Spleen (tissue), 7 donors: ENCODE measurements around the gene RAPGEF4.

Experiments used
- POLR2A ChIP-seq, 3 donors: fragments of 450-650 bp; IDR thresholded peaks; one replicate each; pipeline ENCODE4 v1.5.1; 2017; ENCODE audit warnings: antibody characterized with exemption in 3 of 3, mild to moderate bottlenecking in 1 of 3
- POLR2AphosphoS5 ChIP-seq, 3 donors: sonication (generic); formaldehyde crosslinking; IDR thresholded peaks; one replicate each; pipeline ENCODE4 v1.5.1; 2017; ENCODE audit warnings: antibody characterized with exemption in 3 of 3
- TF ChIP-seq, protein P1 (sequence below), 11 experiments: fragments of 200-600 bp in 7 of 11; fragments of 450-650 bp in 4 of 11; sonication (generic) in 4 of 11; IDR thresholded peaks in 8 of 11; conservative IDR thresholded peaks in 3 of 11; 1 replicate in 7 of 11; 2 replicates in 4 of 11; pipeline versions ENCODE4 v1.4.0 to v1.8.0; 2016 to 2021; ENCODE audit warnings: antibody characterized with exemption in 11 of 11, inconsistent platforms in 4 of 11, mild to moderate bottlenecking in 1 of 11
- donor health status: DM: no; HTN: no; CAD: no; lungs with moderate emphysema.
- donor health status: DM: no; HTN: no; CAD: no.
- donor health status: DM: no; HTN: no; CAD: no.

GRCh38 chr2:172858473-172858745, 122.8 kb downstream of the RAPGEF4 start:
- TF ChIP-seq POLR2AphosphoS5 (IDR thresholded peaks at IDR 0.05) (no peak), POLR2A (IDR thresholded peaks at IDR 0.05) (no peak)
- TF ChIP-seq, protein P1, sequence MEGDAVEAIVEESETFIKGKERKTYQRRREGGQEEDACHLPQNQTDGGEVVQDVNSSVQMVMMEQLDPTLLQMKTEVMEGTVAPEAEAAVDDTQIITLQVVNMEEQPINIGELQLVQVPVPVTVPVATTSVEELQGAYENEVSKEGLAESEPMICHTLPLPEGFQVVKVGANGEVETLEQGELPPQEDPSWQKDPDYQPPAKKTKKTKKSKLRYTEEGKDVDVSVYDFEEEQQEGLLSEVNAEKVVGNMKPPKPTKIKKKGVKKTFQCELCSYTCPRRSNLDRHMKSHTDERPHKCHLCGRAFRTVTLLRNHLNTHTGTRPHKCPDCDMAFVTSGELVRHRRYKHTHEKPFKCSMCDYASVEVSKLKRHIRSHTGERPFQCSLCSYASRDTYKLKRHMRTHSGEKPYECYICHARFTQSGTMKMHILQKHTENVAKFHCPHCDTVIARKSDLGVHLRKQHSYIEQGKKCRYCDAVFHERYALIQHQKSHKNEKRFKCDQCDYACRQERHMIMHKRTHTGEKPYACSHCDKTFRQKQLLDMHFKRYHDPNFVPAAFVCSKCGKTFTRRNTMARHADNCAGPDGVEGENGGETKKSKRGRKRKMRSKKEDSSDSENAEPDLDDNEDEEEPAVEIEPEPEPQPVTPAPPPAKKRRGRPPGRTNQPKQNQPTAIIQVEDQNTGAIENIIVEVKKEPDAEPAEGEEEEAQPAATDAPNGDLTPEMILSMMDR (IDR thresholded peaks at IDR 0.05 in 8 of 11, conservative IDR thresholded peaks at IDR 0.05 in 3 of 11): no peak
